Measurements from ENCODE around the gene SLC4A1. TPM values are rescaled to one million over a fixed set of nuclear protein-coding genes. Genes with fewer than 3 reads are reported as not detected.

Gene SLC4A1
- polyA plus RNA-seq, 1 of the 3 experiments (the other 2 are of a cell fraction) = not detected

DNA sequence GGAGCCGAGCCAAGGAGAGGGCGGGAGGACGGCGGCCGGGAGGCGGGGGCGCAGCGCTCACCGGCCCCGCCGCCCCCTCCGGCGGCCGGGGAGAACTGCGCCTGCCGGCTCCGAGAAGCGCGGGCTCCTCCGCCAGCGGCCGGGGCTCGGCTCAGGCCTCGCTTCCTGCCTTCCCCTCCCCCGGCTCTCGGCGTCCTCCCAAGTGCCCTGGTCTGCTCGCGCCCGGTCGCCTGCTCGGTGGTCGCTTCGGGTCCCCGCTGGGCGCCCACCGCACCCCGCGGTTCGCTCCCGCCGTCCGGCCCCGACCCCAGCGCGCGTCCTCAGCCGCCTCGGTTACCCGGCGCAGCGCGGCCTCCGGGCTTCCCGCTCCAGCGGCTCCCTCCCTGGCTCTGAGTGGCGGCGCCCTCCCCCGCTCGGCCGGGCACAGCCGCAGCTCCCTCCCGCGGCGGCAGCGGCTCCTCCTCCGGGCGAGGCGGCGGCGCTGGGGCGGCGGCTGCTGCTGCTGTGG is 48.8 kb downstream of the SLC4A1 start:
- Histone ChIP-seq H3K27ac (ENCODE audit: low read depth in 2 of 2, low read length in 1 of 2) (peak overlapping the region; percentile 84 to 97), H3K9me3 (no peaks in the 10 kb centered on the region), H3K79me2 (ENCODE audit: insufficient read depth) (peaks cover 54% of the 10 kb centered on the region), H3F3A (replicated peaks; ENCODE audit: insufficient read depth) (peaks cover 35% of the 10 kb centered on the region), H3K27me3 (ENCODE audit: insufficient read depth) (no peaks in the 10 kb centered on the region), H3K4me2 (peak overlapping the region; percentile 69; the same call in 1 of the 2 replicates), H3K9ac (peak overlapping the region; percentile 93), H3K4me1 (ENCODE audit: control insufficient read depth in 1 of 2, insufficient read depth in 2 of 2, low read depth in 1 of 2, low read length in 1 of 2) (peaks cover 25 to 30% of the 10 kb centered on the region in 2 experiments), H3K36me3 (replicated peaks in 1 of 2; ENCODE audit: control insufficient read depth in 1 of 2, insufficient read depth in 2 of 2, low read length in 1 of 2) (peaks cover 31% of the 10 kb centered on the region in 2 experiments), H4K20me1 (ENCODE audit: insufficient read depth) (peaks cover 28% of the 10 kb centered on the region), H2AFZ (ENCODE audit: low read depth) (no peak overlapping the region), H3K9me2 (no peaks in the 10 kb centered on the region), H3K4me3 (ENCODE audit: low read depth in 2 of 2, low read length in 1 of 2) (peak overlapping the region; percentile 70 to 91)
- TF ChIP-seq, protein P1, sequence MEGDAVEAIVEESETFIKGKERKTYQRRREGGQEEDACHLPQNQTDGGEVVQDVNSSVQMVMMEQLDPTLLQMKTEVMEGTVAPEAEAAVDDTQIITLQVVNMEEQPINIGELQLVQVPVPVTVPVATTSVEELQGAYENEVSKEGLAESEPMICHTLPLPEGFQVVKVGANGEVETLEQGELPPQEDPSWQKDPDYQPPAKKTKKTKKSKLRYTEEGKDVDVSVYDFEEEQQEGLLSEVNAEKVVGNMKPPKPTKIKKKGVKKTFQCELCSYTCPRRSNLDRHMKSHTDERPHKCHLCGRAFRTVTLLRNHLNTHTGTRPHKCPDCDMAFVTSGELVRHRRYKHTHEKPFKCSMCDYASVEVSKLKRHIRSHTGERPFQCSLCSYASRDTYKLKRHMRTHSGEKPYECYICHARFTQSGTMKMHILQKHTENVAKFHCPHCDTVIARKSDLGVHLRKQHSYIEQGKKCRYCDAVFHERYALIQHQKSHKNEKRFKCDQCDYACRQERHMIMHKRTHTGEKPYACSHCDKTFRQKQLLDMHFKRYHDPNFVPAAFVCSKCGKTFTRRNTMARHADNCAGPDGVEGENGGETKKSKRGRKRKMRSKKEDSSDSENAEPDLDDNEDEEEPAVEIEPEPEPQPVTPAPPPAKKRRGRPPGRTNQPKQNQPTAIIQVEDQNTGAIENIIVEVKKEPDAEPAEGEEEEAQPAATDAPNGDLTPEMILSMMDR (IDR thresholded peaks at IDR 0.05) = peak; percentile 28; the same call in 1 of the 2 replicates
- TF ChIP-seq GABPA (IDR thresholded peaks at IDR 0.05; ENCODE audit: low read depth) = no peak
- no CpG with 5 or more reads among the region's 73 CpGs for WGBS (ENCODE audit: low lambda C conversion rate)
- ChIA-PET CTCF (interaction anchor here (0.9 to 5.7 kb wide), 10 partner anchors 9 to 126 kb away, joined by 3 to 61 read pairs (median 6); partner anchors contain the start of genes ATXN7L3, GRN and RUNDC3A), POLR2A (interaction anchor here (0.8 to 2.9 kb wide), 3 partner anchors 19 to 108 kb away, joined by 3 to 14 read pairs (median 6); partner anchors contain the start of gene ATXN7L3)
- DNase-seq = peak; percentile 85

DNA sequence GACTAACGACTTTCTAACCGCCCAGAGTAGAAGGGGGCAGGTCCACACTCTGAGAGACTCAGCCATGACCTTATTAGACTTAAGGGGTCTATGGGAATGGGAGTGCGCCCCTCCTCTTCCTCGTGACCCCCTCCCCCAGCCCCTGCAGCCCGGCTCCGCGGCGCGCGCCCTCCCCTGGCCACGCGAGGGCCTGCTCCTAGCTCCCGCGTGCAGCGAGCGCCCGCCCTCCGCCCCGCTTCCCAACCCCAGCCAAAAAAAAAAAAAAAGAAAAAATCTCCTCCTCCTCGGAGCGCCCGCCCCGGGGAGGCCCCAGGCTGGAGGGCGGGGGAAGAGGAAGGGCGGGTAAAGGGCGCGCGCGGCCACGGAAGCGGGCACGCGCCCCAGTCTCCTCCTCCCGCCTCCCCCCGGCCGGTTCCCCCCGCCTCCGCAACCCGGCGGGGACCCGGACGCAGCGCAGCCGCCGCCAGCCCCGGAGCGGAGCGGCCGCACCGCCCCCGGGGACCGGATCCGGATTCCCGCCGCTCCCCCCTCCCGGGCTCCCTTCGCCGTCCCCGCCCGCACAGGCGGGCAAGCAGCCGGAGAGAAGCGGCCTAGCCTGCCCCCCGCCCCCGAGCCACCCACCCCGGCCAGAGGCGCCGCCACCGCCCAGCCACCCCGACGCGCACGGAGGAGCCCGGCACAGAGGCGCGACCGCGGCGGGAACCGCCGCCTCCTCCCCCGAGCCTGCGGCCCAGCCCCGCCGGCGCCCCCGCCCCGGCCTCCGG is 49.4 kb downstream of the SLC4A1 start:
- ChIA-PET POLR2A (interaction anchor here (0.8 to 2.3 kb wide), 2 partner anchors 15 to 19 kb away, joined by 3 to 9 read pairs; partner anchors contain the start of gene ATXN7L3), CTCF (interaction anchor here (0.6 to 5.7 kb wide), 14 partner anchors 8 to 734 kb away, joined by 3 to 61 read pairs (median 4); partner anchors contain the start of genes ATXN7L3, DHX8, FAM171A2 and RUNDC3A)
- Histone ChIP-seq H3K4me2 (peak overlapping the region; percentile 95), H3K9me2 (no peaks in the 10 kb centered on the region), H3K4me3 (ENCODE audit: low read depth in 2 of 2, low read length in 1 of 2) (peak overlapping the region; percentile 70 to 91), H3K9ac (peak overlapping the region; percentile 93; the same call in 1 of the 2 replicates), H3K27ac (ENCODE audit: low read depth in 2 of 2, low read length in 1 of 2) (peak overlapping the region; percentile 84 to 97), H3F3A (replicated peaks; ENCODE audit: insufficient read depth) (peaks cover 29% of the 10 kb centered on the region), H3K79me2 (ENCODE audit: insufficient read depth) (peaks cover 54% of the 10 kb centered on the region), H4K20me1 (ENCODE audit: insufficient read depth) (peaks cover 31% of the 10 kb centered on the region), H2AFZ (ENCODE audit: low read depth) (no peak overlapping the region), H3K4me1 (ENCODE audit: control insufficient read depth in 1 of 2, insufficient read depth in 2 of 2, low read depth in 1 of 2, low read length in 1 of 2) (peaks cover 20 to 25% of the 10 kb centered on the region in 2 experiments), H3K9me3 (no peaks in the 10 kb centered on the region), H3K27me3 (ENCODE audit: insufficient read depth) (no peaks in the 10 kb centered on the region), H3K36me3 (replicated peaks in 1 of 2; ENCODE audit: control insufficient read depth in 1 of 2, insufficient read depth in 2 of 2, low read length in 1 of 2) (peaks cover 31 to 36% of the 10 kb centered on the region in 2 experiments)
- WGBS (ENCODE audit: low lambda C conversion rate) = under 1% methylated on average over 40 of the region's 89 CpGs
- DNase-seq = peak; percentile 95
- TF ChIP-seq MEF2A (IDR thresholded peaks at IDR 0.05; ENCODE audit: borderline replicate concordance, low read depth) (no peak), GABPA (IDR thresholded peaks at IDR 0.05; ENCODE audit: low read depth) (0 out of 2 replicates have a peak, but pooled peaks have one; percentile 15), TAF1 (IDR thresholded peaks at IDR 0.05; ENCODE audit: borderline replicate concordance, low read depth, low read length) (no peak; the same call in 1 of the 2 replicates), SIN3A (IDR thresholded peaks at IDR 0.05; ENCODE audit: borderline replicate concordance, low read depth, low read length) (peak; percentile 45; the same call in 1 of the 2 replicates), FOXJ3 (CRISPR knock-in tag; IDR thresholded peaks at IDR 0.05) (no peak), RXRA (IDR thresholded peaks at IDR 0.05; ENCODE audit: borderline replicate concordance, low read depth) (no peak; the same call in 1 of the 2 replicates), TEAD4 (IDR thresholded peaks at IDR 0.05; ENCODE audit: borderline replicate concordance, insufficient read depth) (no peak)
- TF ChIP-seq, protein P2, sequence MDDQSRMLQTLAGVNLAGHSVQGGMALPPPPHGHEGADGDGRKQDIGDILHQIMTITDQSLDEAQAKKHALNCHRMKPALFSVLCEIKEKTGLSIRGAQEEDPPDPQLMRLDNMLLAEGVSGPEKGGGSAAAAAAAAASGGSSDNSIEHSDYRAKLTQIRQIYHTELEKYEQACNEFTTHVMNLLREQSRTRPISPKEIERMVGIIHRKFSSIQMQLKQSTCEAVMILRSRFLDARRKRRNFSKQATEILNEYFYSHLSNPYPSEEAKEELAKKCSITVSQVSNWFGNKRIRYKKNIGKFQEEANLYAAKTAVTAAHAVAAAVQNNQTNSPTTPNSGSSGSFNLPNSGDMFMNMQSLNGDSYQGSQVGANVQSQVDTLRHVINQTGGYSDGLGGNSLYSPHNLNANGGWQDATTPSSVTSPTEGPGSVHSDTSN (IDR thresholded peaks at IDR 0.05) = no peak
- TF ChIP-seq, protein P3, sequence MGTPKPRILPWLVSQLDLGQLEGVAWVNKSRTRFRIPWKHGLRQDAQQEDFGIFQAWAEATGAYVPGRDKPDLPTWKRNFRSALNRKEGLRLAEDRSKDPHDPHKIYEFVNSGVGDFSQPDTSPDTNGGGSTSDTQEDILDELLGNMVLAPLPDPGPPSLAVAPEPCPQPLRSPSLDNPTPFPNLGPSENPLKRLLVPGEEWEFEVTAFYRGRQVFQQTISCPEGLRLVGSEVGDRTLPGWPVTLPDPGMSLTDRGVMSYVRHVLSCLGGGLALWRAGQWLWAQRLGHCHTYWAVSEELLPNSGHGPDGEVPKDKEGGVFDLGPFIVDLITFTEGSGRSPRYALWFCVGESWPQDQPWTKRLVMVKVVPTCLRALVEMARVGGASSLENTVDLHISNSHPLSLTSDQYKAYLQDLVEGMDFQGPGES (IDR thresholded peaks at IDR 0.05; ENCODE audit: low read depth, low read length) = no peak
- TF ChIP-seq, protein P4, sequence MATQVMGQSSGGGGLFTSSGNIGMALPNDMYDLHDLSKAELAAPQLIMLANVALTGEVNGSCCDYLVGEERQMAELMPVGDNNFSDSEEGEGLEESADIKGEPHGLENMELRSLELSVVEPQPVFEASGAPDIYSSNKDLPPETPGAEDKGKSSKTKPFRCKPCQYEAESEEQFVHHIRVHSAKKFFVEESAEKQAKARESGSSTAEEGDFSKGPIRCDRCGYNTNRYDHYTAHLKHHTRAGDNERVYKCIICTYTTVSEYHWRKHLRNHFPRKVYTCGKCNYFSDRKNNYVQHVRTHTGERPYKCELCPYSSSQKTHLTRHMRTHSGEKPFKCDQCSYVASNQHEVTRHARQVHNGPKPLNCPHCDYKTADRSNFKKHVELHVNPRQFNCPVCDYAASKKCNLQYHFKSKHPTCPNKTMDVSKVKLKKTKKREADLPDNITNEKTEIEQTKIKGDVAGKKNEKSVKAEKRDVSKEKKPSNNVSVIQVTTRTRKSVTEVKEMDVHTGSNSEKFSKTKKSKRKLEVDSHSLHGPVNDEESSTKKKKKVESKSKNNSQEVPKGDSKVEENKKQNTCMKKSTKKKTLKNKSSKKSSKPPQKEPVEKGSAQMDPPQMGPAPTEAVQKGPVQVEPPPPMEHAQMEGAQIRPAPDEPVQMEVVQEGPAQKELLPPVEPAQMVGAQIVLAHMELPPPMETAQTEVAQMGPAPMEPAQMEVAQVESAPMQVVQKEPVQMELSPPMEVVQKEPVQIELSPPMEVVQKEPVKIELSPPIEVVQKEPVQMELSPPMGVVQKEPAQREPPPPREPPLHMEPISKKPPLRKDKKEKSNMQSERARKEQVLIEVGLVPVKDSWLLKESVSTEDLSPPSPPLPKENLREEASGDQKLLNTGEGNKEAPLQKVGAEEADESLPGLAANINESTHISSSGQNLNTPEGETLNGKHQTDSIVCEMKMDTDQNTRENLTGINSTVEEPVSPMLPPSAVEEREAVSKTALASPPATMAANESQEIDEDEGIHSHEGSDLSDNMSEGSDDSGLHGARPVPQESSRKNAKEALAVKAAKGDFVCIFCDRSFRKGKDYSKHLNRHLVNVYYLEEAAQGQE (IDR thresholded peaks at IDR 0.05; ENCODE audit: low read depth, low read length) = no peak
- TF ChIP-seq, protein P5, sequence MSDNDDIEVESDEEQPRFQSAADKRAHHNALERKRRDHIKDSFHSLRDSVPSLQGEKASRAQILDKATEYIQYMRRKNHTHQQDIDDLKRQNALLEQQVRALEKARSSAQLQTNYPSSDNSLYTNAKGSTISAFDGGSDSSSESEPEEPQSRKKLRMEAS (IDR thresholded peaks at IDR 0.05; ENCODE audit: low read depth) = peak; percentile 67
